ENCODE data around the gene NT5C1B.

GRCh38 chr2:18620867-18621632, 31.7 kb upstream of the NT5C1B start:
- TF ChIP-seq EP300 (IDR thresholded peaks at IDR 0.05; ENCODE audit: borderline replicate concordance) (no peak), TEAD4 (IDR thresholded peaks at IDR 0.05) (no peak), YY1 (IDR thresholded peaks at IDR 0.05; ENCODE audit: low read depth) (no peak), RAD21 (IDR thresholded peaks at IDR 0.05; ENCODE audit: low read depth) (no peak), CEBPB (IDR thresholded peaks at IDR 0.05) (no peak), TCF12 (IDR thresholded peaks at IDR 0.05; ENCODE audit: low read depth) (no peak)
